ENCODE measurements around the gene CACNB2. TPM values are rescaled to one million over a fixed set of nuclear protein-coding genes. Genes with fewer than 3 reads are reported as not detected.

Gene CACNB2
- total RNA-seq, 1 donor from 2014 or later = 7.6 TPM

GRCh38 chr10:18113881-18114280, 26.3 kb upstream of the CACNB2 start:
- Mint-ChIP-seq H3K36me3 (no peaks in the 10 kb centered on the region), H3K27ac (no peak overlapping the region), H3K27me3 (no peaks in the 10 kb centered on the region), H3K4me3 (no peak overlapping the region), H3K4me1 (ENCODE audit: unreplicated experiment) (no peaks in the 10 kb centered on the region), H3K9me3 (no peaks in the 10 kb centered on the region)
- DNase-seq (ENCODE audit: extremely low spot score, unreplicated experiment) = no peak
- TF ChIP-seq CTCF (conservative IDR thresholded peaks at IDR 0.05) = no peak

DNA sequence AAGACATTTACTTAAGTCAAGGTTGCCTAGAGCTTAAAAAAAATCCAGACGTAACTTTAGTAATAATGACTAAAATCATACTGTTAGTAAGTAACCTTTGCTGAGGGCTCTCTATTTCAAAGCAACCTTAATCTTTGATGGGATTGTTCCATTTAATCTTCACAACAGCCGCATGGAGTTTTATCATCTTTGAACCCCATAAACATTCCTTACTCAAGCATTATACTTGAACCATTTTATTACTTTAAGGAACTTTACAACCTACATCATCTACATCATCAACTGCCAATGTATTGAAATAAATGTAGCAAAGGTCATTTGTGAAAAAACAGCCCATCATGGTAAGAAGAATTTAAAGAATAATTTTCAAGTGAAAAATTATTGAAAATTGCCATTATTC, 22.9 kb upstream of the CACNB2 start:
- no peak for TF ChIP-seq CTCF (conservative IDR thresholded peaks at IDR 0.05)
- H3K36me3 Mint-ChIP-seq = no peaks in the 10 kb centered on the region
- H3K27me3 Mint-ChIP-seq = no peaks in the 10 kb centered on the region
- no peak for DNase-seq (ENCODE audit: extremely low spot score, unreplicated experiment)
- no peaks in the 10 kb centered on the region for H3K9me3 Mint-ChIP-seq
- no peak overlapping the region for H3K4me3 Mint-ChIP-seq
- no peak overlapping the region for H3K27ac Mint-ChIP-seq
- no peaks in the 10 kb centered on the region for H3K4me1 Mint-ChIP-seq (ENCODE audit: unreplicated experiment)

DNA sequence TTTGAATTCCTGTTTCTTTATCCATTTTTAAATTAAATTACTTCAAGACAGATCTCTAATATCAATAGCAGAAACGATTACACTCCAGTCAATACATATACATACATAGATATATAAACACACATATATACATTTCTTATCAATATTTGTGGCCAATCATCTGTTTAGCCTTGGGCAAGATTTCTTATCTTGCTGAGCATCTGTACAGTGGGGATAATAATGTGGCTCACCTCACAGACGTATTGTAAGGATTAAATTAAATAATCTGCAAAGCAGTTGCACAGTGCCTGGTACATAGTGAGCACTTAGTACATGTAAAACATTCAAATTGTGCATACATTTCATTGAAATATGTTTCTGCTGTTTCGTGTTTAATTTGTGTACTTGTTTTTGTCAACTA, 17.5 kb upstream of the CACNB2 start:
- Mint-ChIP-seq H3K4me3 (no peak overlapping the region), H3K36me3 (no peaks in the 10 kb centered on the region), H3K27ac (no peak overlapping the region), H3K9me3 (no peaks in the 10 kb centered on the region), H3K4me1 (ENCODE audit: unreplicated experiment) (peaks cover 4% of the 10 kb centered on the region), H3K27me3 (no peaks in the 10 kb centered on the region)
- TF ChIP-seq CTCF (conservative IDR thresholded peaks at IDR 0.05) = no peak
- no peak for DNase-seq (ENCODE audit: extremely low spot score, unreplicated experiment)

- H3K9me3 Mint-ChIP-seq = no peaks in the 10 kb centered on the region
- no peaks in the 10 kb centered on the region for H3K4me1 Mint-ChIP-seq (ENCODE audit: unreplicated experiment)
- H3K36me3 Mint-ChIP-seq = no peaks in the 10 kb centered on the region
- peaks cover 21% of the 10 kb centered on the region for H3K27me3 Mint-ChIP-seq
- no peak for DNase-seq (ENCODE audit: extremely low spot score, unreplicated experiment)
- no peak overlapping the region for H3K4me3 Mint-ChIP-seq
- H3K27ac Mint-ChIP-seq = no peak overlapping the region
- no peak for TF ChIP-seq CTCF (conservative IDR thresholded peaks at IDR 0.05)
These were observed 7.2 kb upstream of the CACNB2 start for GRCh38 chr10:18133046-18133445.

GRCh38 chr10:18134509-18134908, 5.7 kb upstream of the CACNB2 start:
- Mint-ChIP-seq H3K9me3 (no peaks in the 10 kb centered on the region), H3K4me1 (ENCODE audit: unreplicated experiment) (no peaks in the 10 kb centered on the region), H3K4me3 (no peak overlapping the region), H3K27ac (no peak overlapping the region), H3K27me3 (peaks cover 28% of the 10 kb centered on the region), H3K36me3 (no peaks in the 10 kb centered on the region)
- no peak for DNase-seq (ENCODE audit: extremely low spot score, unreplicated experiment)
- no peak for TF ChIP-seq CTCF (conservative IDR thresholded peaks at IDR 0.05)

GRCh38 chr10:18134921-18135320, 5.3 kb upstream of the CACNB2 start:
- H3K27ac Mint-ChIP-seq = no peak overlapping the region
- no peak overlapping the region for H3K4me3 Mint-ChIP-seq
- no peak for TF ChIP-seq CTCF (conservative IDR thresholded peaks at IDR 0.05)
- H3K36me3 Mint-ChIP-seq = no peaks in the 10 kb centered on the region
- H3K4me1 Mint-ChIP-seq (ENCODE audit: unreplicated experiment) = no peaks in the 10 kb centered on the region
- DNase-seq (ENCODE audit: extremely low spot score, unreplicated experiment) = no peak
- H3K9me3 Mint-ChIP-seq = no peaks in the 10 kb centered on the region
- H3K27me3 Mint-ChIP-seq = peaks cover 32% of the 10 kb centered on the region
